ENCODE results near the gene GOLGA1. TPM values are rescaled to one million over a fixed set of nuclear protein-coding genes. Genes with fewer than 3 reads are reported as not detected.

The GOLGA1 gene
- total RNA-seq, 2 donors from 2014 or later = 26.4 to 30.5 TPM

DNA sequence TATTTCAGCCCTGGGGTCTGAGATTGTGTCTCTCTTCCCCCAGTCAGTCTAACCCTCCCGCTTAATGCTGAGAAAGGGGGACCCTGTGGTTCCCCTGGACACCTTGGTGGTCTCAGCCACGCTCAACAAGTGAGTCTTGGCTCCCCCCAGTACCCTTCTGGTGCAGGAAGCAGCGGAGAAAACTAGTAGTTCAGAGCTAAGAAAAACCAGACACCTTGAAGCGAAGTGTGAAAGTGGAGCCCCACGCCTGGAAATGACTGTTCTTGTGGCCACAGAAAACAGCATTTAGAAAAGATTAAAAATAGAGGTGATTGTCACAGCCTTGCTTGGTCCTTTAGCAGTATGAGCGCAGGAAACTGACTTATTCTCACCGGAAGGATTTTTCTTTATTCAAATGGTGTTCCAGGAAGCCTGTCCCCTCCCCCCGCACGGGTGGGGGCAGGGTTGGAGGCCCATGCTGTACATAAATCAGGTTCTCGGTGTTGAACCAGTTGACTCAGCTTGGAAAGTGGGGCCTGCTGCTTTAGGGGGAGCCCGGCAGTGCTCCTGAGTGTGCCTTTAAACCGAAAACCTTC is 70.8 kb downstream of the GOLGA1 start:
- DNase-seq = peak; percentile 73 to 80
- intact Hi-C loops (cut with DNase I, micrococcal nuclease) = loop anchor here in 1 of 2 donors (10.0 kb wide), 1 partner anchor 275 kb away; the partner anchor contains the start of gene SCAI
- ATAC-seq = peak; percentile 28

DNA sequence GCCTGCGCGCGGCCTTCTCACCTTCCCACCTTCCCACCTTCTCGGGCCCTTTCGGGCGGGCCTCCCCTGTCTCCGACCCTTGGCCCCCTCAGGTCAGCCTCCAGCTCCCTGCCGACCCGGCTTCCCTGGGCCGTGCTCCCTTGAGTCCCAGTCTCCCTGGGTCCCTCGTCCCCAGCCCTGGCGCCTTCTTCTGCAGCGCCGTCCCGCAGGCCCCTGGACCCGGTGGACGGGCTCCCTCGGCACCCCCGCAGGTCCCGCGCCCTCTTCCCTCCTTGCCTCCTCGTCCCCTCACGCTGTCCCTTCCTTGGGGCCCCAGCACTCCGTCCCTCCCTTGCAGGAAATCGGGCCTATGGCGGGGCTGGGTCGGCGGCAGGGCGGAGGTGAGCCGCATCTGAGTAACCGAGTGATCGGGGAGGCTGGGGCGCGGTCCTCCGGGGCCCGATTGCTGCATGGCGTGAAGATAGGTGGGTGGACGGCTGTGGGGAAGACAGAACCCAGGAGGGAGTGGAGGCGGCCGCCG is 71.4 kb downstream of the GOLGA1 start:
- peak; percentile 66 for ATAC-seq
- DNase-seq = peak in 1 of 2 donors; percentile 62
- intact Hi-C loops (cut with DNase I, micrococcal nuclease) = loop anchor here in 1 of 2 donors (10.0 kb wide), 1 partner anchor 275 kb away; the partner anchor contains the start of gene SCAI

DNA sequence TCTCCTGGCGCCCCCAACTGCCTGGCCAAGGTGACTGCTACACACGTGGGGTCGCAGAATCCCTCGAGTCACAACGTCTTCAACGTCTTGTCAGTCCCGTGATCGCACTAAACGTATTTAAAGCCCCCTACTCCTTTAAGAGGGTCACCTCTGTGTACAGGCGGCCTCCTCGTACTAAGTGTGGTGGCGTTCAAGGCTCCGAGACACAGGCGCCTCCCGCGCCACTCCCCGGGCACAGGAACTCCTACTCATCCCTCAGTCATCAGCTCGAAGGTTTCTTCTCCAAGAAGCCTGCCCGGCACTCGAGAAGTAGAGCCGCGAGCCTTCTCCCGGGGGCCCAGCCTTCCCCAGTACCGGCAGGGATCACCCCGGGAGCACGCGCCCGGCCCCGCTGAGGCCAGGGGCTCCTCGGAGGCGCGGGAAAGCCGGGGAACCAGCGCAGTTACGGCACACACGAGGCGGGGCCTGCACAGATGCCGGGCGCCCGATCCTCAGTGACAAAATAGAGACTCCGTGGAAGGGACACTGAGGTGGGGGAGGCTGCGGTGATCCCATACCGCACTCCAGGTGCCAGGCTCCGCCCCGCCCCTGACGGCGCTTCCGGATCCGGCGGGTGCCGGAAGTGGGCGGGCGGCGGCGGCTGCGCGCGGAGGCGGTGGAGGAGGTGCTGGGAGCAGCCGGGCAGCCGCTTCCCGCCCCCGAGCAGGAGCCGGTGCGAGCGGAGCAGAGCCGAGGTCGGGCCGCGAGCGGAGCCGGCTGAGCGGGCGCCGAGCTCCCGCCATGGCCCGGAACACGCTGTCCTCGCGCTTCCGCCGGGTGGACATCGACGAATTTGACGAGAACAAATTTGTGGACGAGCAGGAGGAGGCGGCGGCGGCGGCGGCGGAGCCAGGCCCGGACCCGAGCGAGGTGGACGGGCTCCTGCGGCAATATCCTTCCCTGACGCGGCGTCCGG is 72.1 kb downstream of the GOLGA1 start:
- intact Hi-C loops (cut with DNase I, micrococcal nuclease) = loop anchor here in 1 of 2 donors (10.0 kb wide), 1 partner anchor 276 kb away; the partner anchor contains the start of gene SCAI
- ATAC-seq = peak; percentile 91

DNA sequence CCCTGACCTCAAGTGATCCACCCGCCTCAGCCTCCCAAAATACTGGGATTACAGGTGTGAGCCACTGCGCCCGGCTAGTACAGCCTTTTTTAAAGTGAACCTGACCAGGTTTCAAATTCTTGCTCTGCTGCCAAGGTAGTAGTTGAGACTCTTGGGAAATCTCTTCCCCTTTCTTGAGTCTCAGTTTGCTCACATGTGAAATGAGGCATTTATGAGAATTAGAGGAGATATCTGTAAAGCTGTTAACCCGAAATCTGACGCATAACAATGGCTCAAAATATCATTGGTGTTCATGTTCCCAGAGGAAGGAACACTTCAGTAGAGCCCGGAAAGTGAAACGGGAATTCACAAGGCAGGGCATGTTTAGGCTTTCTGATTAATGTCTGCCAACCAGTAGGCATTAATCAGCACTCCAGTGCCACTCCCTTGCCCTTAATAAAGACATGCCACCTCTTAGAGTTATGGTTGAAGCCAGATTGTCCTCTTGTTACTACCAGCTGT is 77.5 kb downstream of the GOLGA1 start:
- ATAC-seq = no peak
- no peak for DNase-seq
- intact Hi-C loops (cut with DNase I, micrococcal nuclease) = loop anchor here in 1 of 2 donors (10.0 kb wide), 1 partner anchor 281 kb away; the partner anchor contains the start of gene SCAI

More for the DNA sequence above, 72.1 kb downstream of the GOLGA1 start:
- peak; percentile 86 to 93 for DNase-seq

DNA sequence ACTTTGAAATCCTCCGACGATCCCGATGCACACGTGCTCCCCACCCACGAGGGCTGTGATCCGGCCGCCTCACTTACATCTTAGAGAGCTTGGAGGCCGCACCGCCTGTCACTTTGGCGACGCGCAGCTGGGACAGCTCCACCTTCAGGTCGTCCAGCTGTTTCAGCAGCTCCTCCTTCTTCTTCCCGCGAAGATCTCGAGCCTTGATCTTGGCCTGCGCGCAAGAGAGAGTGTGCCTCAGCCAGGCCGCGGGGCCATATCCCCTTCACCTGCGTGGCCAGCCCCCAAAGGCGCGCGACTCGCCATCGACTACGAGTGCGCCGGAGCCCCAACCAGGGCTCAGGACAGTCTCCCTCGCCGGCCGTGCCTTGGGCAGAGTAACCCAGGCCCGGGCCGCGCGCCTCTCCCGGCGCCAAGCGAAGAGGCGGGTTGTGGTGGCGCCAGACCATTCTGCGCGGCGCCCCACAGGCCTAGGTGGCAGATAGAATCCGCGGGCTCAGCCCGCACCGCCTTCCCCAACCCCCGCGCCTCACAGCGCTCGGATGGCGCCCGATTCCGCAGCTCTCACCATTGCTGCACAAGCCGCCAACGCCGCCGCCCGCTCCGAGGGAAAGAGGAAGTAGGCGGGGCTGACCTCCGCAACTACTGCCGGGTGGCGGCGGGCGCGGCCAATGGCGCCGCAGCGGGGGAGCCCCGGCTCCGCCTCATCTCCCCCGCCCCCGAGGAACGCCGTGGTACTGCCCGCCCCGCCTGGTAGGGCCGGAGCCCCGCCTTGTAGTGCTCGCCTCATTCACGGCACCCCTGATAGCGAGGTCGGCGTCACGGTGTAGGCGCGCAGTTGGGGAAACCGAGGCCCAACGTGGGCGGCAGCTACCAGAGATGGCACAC is 79.3 kb downstream of the GOLGA1 start, which contains the start of the genes ARPC5L and RPL35:
ARPC5L (plus strand) TSS at position 789 of the 888 bp plus-strand sequence. CDS start 7,161 bp downstream, outside the sequence.
RPL35 (minus strand) TSS at position 616 of the 888 bp plus-strand sequence; CDS start at position 571, 45 bp downstream.
- peak; percentile 96 for ATAC-seq
- DNase-seq = peak; percentile 95 to 97
- intact Hi-C loops (cut with DNase I, micrococcal nuclease) = loop anchor here in 1 of 2 donors (10.0 kb wide), 1 partner anchor 283 kb away; the partner anchor contains the start of gene SCAI

DNA sequence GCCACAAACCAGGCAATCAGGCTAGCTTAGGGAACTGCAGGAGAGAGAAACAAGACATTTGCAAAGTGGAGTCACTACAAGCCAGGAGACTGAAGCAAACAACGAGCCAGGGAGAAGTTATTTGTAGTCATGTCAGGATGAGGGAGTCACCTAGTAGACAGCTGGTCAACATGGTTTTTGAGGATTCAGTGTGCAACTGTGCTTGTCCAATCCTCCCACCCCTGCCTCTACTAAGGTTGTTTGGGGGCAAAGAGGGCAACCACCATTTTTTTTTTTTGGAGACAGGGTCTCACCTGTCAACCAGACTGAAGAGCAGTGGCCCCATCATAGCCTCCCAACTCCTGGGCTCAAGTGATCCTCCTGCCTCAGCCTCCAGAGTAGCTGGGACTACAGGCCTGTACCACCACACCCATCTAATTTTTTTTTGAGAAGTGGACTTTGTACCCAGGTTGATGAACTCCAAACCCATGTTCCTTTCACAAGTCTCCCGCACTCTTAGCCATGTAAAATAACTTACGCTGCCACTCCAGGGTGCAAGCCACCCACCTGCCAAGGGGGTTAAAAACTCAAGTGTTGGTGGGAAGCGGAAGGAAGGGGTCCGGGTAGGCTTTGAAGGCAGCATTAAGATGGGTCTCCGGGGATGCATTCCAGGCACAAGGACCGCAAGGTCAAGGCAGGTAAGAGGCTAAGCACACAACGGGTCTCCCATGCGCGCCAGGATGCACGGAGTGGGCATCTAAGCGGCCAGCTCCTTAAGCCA is 80.1 kb downstream of the GOLGA1 start:
- intact Hi-C loops (cut with DNase I, micrococcal nuclease) = loop anchor here in 1 of 2 donors (10.0 kb wide), 1 partner anchor 284 kb away; the partner anchor contains the start of gene SCAI
- DNase-seq (no peak), ATAC-seq (no peak)

DNA sequence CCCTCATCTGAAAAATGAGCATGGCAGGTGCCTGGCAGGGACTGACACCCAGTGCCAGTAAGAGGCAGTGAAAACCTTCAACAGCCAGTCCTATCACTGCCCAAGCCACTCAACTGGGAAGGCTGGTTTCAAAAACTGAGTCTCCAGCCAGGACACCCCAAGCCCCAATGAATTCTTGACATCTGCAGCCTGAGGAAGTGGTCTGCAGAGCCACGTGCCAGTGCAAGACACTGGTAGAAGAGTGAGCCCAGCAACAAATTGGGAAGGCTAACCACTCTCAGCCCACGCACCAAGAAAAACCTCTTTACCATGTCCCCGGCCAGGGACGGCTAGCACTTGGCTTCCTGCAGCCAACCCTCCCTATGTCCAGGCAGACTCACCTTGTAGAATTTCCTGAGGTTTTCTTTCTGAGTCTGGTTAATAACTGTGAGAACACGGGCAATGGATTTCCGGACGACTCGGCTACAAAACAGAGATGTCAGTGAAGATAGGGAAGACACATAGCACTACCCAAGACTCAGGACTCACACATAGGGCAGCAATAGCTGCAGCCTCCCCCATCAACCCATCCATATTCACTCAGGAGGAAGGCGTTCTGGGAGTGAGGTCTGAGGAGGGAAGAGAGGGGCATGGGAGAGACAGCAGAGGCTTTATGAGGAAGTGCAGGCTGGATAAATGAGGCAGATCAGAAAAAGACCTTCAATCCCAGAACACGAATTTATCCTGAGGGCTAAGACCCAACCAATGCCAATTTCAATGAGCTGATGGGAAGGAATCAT is 80.9 kb downstream of the GOLGA1 start:
- intact Hi-C loops (cut with DNase I, micrococcal nuclease) = loop anchor here in 1 of 2 donors (10.0 kb wide), 1 partner anchor 285 kb away; the partner anchor contains the start of gene SCAI
- ATAC-seq = no peak
- no peak for DNase-seq

DNA sequence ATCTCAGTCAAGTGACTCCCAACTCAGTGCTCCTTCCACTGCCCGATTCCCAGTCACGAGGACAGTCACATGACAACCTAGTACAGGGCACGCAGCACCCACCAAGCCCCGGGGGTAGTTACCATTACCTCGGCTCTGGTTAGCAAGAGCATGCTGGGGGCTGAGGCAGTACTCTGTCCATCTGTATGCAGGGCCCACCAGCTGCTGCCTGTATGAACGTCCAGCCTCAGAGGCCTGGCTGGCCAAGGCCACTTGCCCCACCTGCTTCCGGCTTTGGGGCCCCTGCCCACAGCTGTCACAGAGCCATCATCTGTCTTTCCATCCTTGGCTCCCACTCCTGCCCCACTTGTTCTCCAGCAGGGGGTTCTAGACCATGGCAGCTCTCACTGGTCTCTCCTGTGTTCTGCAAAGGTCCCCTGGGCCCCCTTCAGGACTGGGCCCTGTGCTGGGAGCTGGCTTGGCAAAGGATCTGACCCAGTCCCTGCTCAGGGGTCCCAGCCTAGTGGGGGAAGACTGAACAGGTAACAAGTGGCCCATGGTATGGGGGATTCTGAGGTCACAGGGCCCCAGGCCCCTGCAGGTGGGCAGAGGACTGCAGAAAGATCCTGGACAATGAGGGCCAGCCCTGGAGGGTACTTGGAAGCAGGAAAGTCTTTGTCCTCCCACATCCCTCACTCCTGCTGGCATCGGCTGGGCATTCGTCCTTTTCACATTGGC is 82.4 kb downstream of the GOLGA1 start:
- DNase-seq (no peak), ATAC-seq (no peak)
- intact Hi-C loops (cut with DNase I, micrococcal nuclease) = no loop called here

DNA sequence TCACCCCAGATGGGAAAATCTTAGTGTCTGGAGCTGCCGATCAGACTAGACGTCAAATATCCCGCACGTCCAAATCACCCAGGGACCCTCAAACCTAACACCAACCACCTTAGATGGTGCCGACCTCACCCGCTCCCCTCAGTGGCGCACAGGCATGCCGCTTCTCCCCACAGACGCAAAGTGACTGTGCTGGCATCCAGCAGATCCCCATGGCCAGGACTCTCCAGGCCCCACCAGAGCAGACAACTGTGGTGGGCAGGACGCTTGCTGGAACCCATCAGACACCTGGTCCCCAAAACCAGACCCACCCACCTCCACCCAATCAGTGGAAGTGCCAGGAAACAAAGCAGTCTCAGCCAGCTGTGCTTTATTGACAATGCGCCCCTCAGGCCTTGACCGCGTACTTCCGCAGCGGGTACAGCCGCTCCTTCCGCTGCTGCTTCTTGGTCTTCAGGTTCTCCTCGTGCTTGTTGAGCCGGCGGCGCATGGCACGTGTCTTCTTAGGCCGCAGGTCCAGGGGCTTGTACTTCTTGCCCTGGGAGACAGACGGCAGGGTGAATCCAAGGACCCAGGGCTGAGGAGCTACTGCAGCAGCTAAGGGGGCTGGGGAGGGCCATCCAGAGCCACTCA is 83.2 kb downstream of the GOLGA1 start:
- intact Hi-C loops (cut with DNase I, micrococcal nuclease) = no loop called here
- DNase-seq = no peak
- ATAC-seq = no peak

DNA sequence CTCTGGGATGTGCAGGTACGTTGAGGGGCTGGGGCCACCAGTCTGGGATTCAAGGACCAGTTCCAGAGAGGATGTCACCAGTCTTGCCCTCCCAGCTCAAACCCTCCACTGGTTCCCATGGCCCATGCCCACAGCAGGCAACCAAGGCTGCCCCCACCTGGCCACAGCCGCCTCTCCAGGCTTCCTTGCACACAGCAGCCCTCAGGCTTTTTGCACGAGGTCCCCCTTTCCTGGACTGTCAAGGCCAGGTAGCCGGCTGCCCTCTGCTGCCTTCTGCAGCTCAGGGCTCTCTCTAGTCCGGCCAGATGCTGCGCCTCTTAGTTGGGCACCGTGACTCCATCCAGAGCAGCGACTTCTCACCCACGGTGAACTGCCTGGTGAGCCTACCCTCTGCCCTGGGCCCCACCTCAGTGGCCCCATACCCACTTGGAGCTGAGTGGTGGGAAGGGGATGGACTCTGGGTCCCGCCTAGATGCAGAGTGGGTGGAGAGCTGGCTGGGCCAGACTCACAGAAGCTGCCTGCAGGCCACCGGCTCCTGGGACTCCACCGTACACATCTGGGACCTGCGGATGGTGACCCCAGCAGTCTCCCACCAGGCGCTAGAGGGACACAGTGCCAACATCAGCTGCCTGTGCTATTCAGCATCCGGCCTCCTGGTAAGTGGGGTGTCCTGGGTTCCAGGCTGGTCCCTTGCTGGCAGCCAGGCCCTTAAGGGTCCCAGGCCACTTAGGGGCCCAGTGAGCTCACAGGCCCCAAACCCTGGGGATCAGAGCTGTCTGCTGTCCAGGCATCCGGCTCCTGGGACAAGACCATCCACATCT is 84.7 kb downstream of the GOLGA1 start:
- DNase-seq (no peak), ATAC-seq (peak; percentile 14)
- intact Hi-C loops (cut with DNase I, micrococcal nuclease) = no loop called here

DNA sequence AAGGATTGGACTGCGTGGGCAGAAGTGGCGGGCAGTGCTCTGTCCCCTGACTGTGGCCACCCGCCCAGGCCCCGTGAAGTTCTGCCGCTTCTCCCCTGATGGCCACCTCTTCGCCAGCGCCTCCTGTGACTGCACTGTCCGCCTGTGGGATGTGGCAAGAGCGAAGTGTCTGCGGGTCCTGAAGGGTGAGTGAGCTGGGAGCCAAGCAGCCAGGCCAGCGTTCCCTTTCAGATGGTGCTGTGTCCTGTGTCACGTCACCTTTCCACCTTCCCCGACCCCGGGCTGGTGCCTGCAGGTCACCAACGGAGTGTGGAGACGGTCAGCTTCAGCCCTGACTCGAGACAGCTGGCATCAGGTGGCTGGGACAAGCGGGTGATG is 85.3 kb downstream of the GOLGA1 start:
- DNase-seq = no peak
- intact Hi-C loops (cut with DNase I, micrococcal nuclease) = no loop called here
- no peak for ATAC-seq

DNA sequence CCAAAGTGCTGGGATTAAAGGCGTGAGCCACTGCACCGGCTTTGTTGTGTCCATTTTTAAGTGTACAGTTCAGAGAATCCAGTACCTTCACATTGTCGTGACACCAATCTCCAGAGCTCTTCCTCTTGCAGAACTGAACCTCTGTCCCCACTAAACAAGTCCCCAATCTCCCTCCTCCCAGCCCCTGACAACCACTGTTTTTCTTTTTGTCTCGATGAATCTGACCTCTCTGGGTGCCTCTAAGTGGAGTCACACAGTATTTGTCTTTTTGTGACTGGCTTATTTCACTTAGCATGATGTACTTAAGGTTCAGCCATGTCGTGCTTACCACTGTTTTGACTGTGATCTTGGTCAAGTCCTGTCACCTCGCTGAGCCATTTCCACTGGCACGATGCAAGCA is 86.1 kb downstream of the GOLGA1 start:
- no peak for DNase-seq

DNA sequence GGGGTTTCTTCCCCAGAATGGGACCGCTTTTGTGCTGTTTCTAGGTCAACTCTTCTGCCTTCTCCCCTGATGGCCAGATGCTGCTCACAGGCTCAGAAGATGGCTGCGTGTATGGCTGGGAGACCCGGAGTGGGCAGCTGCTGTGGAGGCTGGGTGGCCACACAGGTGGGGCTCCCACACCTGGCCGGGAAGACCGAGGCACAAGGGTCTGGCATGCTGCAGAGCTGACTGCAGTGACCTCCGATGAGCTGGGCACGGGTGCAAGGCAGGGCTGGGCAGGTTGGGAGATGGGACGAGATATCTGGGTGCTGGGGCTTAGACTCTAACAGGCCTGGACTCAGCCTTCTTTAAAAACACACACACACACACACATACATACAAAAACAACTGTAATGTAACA is 86.7 kb downstream of the GOLGA1 start:
- intact Hi-C loops (cut with DNase I, micrococcal nuclease) = loop anchor here in 1 of 2 donors (5.0 kb wide), 1 partner anchor 82 kb away; the partner anchor contains the start of gene NR6A1

More for the DNA sequence above, 86.1 kb downstream of the GOLGA1 start:
- no peak for ATAC-seq
- intact Hi-C loops (cut with DNase I, micrococcal nuclease) = loop anchor here in 1 of 2 donors (5.0 kb wide), 1 partner anchor 83 kb away; the partner anchor contains the start of gene NR6A1

DNA sequence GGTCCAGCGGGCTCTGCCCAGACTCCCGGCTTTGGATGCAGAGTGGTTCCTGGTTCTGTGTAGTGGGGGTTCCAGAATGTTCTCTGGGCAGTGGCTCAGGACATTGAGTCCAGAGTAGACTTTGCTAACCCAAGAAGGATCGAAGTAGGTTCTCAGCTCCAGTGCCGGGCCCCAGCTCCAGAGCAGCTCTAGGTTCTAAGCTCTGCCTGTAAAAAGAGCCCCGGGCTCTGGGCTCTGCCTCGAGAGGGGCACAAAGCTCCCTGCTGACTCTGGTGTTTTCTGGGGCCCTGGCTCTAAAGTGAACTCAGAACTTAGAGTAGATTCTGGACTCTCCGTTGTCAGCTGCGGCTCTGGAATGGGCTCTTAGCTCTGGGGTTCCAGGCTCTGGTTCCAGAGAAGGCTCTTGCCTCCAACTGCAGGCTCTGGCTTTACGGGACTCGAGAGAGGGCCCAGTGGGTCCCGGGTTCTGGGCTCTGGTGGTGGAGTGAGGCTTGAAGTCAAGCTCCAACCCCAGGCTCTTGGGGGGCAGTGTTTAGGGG is 87.2 kb downstream of the GOLGA1 start:
- DNase-seq (no peak), ATAC-seq (no peak)
- intact Hi-C loops (cut with DNase I, micrococcal nuclease) = loop anchor here (2.0 to 5.0 kb wide), 2 partner anchors 79 to 81 kb away; partner anchors contain the start of gene NR6A1 (in 1 of the 2)

More for the DNA sequence above, 86.7 kb downstream of the GOLGA1 start:
- ATAC-seq (no peak), DNase-seq (no peak)

Measured in left colon (tissue), 2 donors.